ENCODE data around the gene ENTPD6. TPM values are rescaled to one million over a fixed set of nuclear protein-coding genes. Genes with fewer than 3 reads are reported as not detected.

The ENTPD6 gene
- polyA plus RNA-seq, 6 donors from 2014 or later = 21.1 to 32.5 (median 24.4) TPM

DNA sequence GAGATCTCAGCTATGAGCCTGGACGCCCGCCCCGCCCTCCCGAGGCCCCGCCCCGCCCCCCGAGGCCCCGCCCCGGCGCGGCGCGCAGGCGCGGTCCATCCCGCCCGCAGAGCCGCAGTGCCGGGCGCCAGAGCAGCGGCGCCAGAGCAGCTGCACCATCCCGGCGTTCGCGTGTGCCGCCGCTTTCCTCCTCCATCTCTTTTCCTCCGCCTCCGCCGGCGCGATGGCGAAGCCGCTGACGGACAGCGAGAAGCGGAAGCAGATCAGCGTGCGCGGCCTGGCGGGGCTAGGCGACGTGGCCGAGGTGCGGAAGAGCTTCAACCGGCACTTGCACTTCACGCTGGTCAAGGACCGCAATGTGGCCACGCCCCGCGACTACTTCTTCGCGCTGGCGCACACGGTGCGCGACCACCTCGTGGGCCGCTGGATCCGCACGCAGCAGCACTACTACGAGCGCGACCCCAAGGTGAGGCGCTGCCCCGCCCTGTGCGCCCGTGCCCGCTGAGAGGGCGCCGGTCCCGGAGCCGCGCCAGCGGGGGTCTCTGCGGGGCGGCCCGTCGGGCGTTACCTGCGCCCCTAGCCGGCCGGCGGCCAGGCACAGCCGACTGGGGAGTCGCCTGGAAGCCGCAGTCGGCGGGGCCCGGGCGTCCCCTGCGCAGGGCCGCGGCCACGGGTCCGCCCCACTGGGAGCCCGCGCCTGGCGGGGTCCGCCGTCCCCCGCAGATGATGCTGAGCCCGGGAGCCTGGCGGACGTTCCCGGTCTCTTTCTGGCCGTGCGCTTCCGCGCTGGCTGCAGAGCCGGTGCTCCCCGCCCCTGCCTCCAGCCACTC lies 52.7 kb downstream of the ENTPD6 start, which contains the start of gene PYGB:
PYGB (plus strand) TSS at position 130 of the 830 bp plus-strand sequence; CDS start at position 224, 94 bp downstream.
- Mint-ChIP-seq H3K36me3 (peaks cover 0 to 7% of the 10 kb centered on the region in 2 donors), H3K27ac (peak within 1 kb of the TSS; percentile 56 to 93 (median 82)), H3K4me3 (peak within 1 kb of the TSS; percentile 89 to 98 (median 92)), H3K4me1 (peaks cover 16 to 36% (median 25%) of the 10 kb centered on the region in 3 donors), H3K27me3 (peaks cover 6 to 14% (median 9%) of the 10 kb centered on the region in 3 donors), H3K9me3 (peaks cover 0 to 4% (median 0%) of the 10 kb centered on the region in 7 donors)
- ATAC-seq (ENCODE audit: low read depth in 2 of 2) (peak; percentile 68 to 80), DNase-seq (peak; percentile 66)

DNA sequence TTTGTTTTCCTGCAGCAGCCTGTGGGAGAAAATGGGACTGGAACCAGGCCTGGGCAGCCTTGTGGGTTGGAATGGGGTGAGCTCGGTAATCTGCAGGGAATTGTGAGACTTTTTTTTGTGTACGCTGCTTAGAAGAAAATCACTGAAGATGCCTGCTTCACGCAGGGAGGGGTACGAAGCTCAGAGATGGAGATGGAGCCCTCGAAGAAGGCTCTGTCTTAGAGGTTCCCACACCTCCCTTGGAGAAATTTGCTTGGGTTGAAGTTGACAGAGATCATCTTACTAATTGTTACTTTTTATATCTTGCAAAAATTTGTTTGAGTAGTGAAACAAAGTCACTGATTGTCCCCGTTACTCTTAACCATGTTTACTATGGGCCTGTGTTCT lies 53.3 kb downstream of the ENTPD6 start:
- peaks cover 0 to 7% of the 10 kb centered on the region in 2 donors for H3K36me3 Mint-ChIP-seq
- peaks cover under 1 to 9% (median 8%) of the 10 kb centered on the region in 3 donors for H3K27me3 Mint-ChIP-seq
- peaks cover 16 to 36% (median 25%) of the 10 kb centered on the region in 3 donors for H3K4me1 Mint-ChIP-seq
- DNase-seq = no peak
- H3K27ac Mint-ChIP-seq = peak overlapping the region in 3 of 6 donors; percentile 71 to 90 (median 81)
- peak overlapping the region; percentile 89 to 95 (median 90) for H3K4me3 Mint-ChIP-seq
- ATAC-seq (ENCODE audit: low read depth in 2 of 2) = no peak
- no peaks in the 10 kb centered on the region for H3K9me3 Mint-ChIP-seq

DNA sequence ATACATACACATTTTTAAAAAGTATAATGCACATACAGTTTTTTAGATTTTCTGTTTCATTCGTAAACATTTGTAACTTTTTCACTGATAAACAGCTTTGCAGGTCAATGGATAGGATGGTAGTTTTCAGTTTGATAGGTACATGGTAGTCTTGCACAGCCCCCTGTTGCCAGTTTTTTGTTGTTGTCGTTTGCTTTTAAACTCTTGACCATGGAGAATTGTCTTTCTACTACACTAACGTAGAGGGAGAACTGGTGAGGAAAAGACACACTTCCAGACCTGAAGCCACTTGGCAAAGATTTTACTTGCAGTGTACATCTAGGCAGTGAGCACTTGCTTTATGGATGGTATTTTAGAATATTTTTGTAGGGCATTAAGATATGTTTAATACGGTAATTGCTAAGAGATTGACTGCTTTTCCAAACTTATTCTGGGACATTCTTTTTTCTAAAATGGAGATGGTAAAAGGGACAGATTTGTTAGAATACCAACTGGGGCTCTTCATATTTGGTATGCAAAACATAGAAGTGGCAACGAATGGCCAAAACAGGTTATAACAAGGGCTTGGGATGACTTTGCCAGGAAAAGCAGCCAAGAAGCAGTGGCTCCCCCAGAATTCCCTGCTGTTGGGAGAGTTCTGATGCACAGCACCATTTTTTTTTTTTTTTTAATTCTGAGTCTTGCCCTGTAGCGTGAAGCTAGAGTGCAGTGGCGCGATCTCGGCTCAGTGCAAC lies 53.9 kb downstream of the ENTPD6 start:
- peaks cover 0 to 7% of the 10 kb centered on the region in 2 donors for H3K36me3 Mint-ChIP-seq
- H3K27me3 Mint-ChIP-seq = peaks cover 0 to 9% (median 7%) of the 10 kb centered on the region in 3 donors
- no peaks in the 10 kb centered on the region for H3K9me3 Mint-ChIP-seq
- ATAC-seq (ENCODE audit: low read depth in 2 of 2) = no peak
- DNase-seq = no peak
- H3K4me1 Mint-ChIP-seq = peaks cover 17 to 36% (median 25%) of the 10 kb centered on the region in 3 donors
- H3K27ac Mint-ChIP-seq = no peak overlapping the region
- H3K4me3 Mint-ChIP-seq = peak overlapping the region; percentile 89 to 95 (median 90)

DNA sequence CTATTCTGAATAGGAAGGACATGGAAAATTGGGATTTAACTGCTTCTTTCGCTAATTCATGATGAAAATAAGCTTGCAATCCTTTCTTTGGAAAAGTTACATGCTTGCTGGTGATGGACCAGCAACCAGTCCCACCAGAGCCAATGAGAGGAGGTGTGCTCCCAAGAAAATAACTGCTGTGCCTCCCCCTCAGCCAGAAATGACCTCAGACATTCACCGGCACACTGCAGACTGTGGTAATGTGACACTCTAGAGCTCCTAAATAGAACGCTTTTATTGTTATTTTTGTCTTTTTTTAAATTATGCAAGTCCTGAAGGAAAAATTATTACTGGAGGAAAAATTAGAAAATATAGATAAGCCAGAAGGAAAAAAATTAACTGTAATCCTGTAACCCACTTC lies 55.0 kb downstream of the ENTPD6 start:
- no peak for ATAC-seq (ENCODE audit: low read depth in 2 of 2)
- Mint-ChIP-seq H3K27me3 (peaks cover 0 to 7% (median 3%) of the 10 kb centered on the region in 3 donors), H3K27ac (no peak overlapping the region), H3K9me3 (no peaks in the 10 kb centered on the region), H3K4me3 (peak overlapping the region in 1 of 8 donors; percentile 89), H3K4me1 (peaks cover 20 to 36% (median 25%) of the 10 kb centered on the region in 3 donors), H3K36me3 (peaks cover 0 to 7% of the 10 kb centered on the region in 2 donors)
- DNase-seq = no peak

DNA sequence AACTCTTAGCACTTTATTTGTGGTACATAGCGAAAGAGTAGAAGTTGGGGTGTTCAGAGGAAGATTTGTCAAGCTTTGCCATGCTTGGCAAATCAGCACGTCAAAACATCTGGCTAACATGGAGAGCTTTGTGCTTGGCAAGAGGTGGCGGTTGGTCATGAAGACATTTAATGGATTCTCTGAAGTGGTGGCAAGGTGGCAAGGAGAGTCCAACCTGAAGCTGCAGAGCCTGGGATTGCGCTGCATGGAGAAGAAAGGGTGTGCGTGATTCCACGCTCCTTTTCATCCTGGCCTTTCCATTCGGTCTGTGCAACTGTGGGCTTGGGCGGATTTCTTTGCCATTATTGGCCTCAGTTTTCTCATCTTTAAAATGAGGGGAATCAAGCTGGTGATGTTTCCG lies 55.5 kb downstream of the ENTPD6 start:
- H3K36me3 Mint-ChIP-seq = peaks cover 0 to 7% of the 10 kb centered on the region in 2 donors
- DNase-seq (no peak), ATAC-seq (ENCODE audit: low read depth in 2 of 2) (no peak)
- H3K27me3 Mint-ChIP-seq = peaks cover 0 to 7% (median 0%) of the 10 kb centered on the region in 3 donors
- H3K27ac Mint-ChIP-seq = no peak overlapping the region
- no peaks in the 10 kb centered on the region for H3K9me3 Mint-ChIP-seq
- H3K4me3 Mint-ChIP-seq = peak overlapping the region in 1 of 8 donors; percentile 57
- peaks cover 20 to 36% (median 25%) of the 10 kb centered on the region in 3 donors for H3K4me1 Mint-ChIP-seq

DNA sequence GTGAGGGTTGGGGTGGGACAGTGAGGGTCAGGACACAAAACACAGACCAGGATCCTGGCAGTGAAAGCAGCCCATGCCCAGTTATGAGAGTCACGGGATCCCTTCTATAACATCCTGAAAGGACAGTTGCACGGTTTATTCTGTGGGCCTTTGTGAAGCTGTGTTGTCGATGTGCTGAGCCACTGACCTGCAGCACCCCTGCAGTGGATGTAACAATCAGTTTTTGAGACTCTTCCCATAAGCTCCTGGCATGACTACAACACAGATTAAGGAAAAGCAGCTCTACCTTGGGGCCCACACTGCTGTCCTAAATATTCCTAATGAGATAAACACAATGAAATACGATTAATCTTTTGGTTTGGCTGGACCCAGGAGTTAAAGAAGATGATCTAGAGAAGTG lies 56.0 kb downstream of the ENTPD6 start:
- Mint-ChIP-seq H3K36me3 (peaks cover 0 to 7% of the 10 kb centered on the region in 2 donors), H3K27ac (no peak overlapping the region), H3K9me3 (no peaks in the 10 kb centered on the region), H3K4me1 (peaks cover 17 to 32% (median 20%) of the 10 kb centered on the region in 3 donors), H3K4me3 (peak overlapping the region in 1 of 8 donors; percentile 57), H3K27me3 (peaks cover 0 to 3% (median 0%) of the 10 kb centered on the region in 3 donors)
- DNase-seq (no peak), ATAC-seq (ENCODE audit: low read depth in 2 of 2) (no peak)

DNA sequence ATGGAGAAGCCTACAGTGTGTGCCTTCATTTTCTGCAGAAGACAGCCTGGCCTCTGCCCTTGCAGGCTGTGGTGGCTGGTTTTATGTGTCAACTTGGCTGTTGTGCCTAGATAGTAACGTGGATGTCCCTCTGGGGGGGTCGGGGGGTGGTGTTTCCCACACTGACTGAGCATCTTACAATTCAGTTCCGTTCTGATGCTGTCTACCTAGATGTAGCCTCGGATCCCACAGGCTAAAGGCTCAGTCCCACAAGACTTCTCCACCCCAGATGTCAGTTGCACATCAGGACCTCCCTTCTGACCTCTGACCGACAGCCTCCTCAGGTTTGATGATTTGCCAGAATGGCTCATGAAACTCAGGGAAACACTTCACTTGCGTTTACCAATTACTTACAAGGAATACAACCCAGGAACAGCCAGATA lies 56.7 kb downstream of the ENTPD6 start:
- DNase-seq (no peak), ATAC-seq (ENCODE audit: low read depth in 2 of 2) (no peak)
- Mint-ChIP-seq H3K27me3 (no peaks in the 10 kb centered on the region), H3K4me1 (peaks cover 11 to 25% (median 13%) of the 10 kb centered on the region in 3 donors), H3K4me3 (peak overlapping the region in 1 of 8 donors; percentile 57), H3K9me3 (no peaks in the 10 kb centered on the region), H3K27ac (no peak overlapping the region), H3K36me3 (peaks cover 0 to 7% of the 10 kb centered on the region in 2 donors)

DNA sequence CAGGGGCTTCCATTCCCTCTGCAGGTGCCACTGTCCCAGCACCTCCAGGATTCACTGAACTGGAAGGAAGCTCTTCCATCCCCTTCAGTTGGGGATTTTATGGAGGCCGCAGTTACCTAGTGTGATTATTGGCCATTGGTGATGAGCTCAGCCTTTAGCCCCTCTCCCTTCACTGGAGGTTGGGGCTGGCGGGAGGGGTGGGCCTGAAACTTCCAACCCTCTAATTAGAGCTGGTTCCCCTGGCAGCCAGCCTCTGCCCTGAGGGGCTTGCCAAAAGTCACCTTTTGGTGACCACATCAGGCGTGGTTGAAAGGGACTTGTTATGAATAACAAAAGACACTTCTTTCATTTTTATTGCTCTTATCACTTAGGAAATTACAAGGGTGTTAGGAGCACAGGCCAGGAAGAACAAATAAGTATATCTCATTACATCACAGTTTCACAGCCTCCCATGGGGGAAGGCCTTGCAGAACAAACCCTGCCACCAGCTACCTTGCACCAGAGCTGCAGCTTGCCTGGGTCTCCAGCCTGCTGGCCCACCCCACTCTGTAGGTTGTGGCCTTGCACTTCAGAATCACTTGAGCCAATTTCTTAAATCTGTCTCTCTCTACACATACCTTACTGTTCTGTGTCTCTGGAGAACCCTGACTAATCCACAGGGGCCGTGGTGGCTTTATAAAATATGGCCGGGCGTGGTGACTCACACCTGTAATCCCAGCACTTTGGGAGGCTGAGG lies 57.3 kb downstream of the ENTPD6 start:
- no peak overlapping the region for H3K27ac Mint-ChIP-seq
- H3K4me3 Mint-ChIP-seq = peak overlapping the region in 2 of 8 donors; percentile 15 to 57
- DNase-seq = no peak
- no peaks in the 10 kb centered on the region for H3K9me3 Mint-ChIP-seq
- H3K27me3 Mint-ChIP-seq = no peaks in the 10 kb centered on the region
- peaks cover 11 to 23% (median 12%) of the 10 kb centered on the region in 3 donors for H3K4me1 Mint-ChIP-seq
- peaks cover 0 to 7% of the 10 kb centered on the region in 2 donors for H3K36me3 Mint-ChIP-seq
- ATAC-seq (ENCODE audit: low read depth in 2 of 2) = no peak

DNA sequence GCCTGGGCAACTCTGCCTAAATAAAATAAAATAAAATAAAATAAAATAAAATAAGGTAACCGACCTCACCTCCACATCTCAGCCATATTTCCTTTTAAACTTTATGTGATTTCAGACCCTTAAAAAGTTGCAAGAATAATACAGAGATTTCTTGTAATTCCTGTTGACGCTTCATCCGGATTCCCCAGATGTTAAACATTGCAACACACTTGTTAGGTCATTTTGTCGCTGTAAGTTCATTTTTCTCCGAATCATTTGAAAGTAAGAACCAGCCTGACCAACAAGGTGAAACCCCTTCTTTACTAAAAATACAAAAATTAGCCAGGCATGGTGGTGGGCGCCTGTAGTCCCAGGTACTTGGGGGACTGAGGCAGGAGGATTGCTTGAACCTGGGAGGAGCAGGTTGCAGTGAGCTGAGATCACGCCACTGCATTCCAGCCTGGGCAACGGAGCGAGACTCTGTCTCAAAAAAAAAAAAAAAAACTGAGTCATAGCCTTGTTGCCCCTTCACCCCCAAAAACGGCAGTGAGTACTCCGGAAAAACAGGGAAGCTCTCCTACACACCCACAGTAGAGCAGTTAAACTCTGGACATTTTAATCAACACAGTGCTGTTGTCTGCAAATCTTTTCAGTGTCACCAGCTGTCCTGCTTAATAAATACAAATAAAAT lies 58.2 kb downstream of the ENTPD6 start:
- no peak for ATAC-seq (ENCODE audit: low read depth in 2 of 2)
- Mint-ChIP-seq H3K27ac (no peak overlapping the region), H3K27me3 (no peaks in the 10 kb centered on the region), H3K4me3 (peak overlapping the region in 2 of 8 donors; percentile 3 to 33), H3K36me3 (peaks cover 0 to 7% of the 10 kb centered on the region in 2 donors), H3K9me3 (no peaks in the 10 kb centered on the region), H3K4me1 (peaks cover 9 to 21% (median 9%) of the 10 kb centered on the region in 3 donors)
- no peak for DNase-seq

DNA sequence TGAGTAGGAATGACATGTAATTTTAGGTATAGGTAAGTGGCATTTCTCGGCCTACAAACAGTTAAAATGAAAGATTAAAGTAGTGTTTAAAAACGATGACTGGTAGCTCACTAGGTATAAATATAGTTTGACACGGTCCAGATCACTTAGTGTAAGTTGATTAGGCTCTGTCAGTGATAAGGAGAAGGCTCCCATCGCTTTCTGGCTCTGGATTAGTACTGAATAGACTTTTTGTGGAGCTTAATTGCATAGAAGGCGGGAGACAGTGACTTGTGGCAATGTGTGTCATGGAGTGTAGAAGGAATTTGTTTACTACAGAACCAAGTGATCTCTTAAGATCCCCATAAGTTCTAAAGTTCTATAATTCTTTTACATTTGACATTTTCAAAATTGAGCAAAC lies 59.1 kb downstream of the ENTPD6 start:
- Mint-ChIP-seq H3K9me3 (no peaks in the 10 kb centered on the region), H3K4me1 (peaks cover 1 to 20% (median 3%) of the 10 kb centered on the region in 3 donors), H3K27me3 (no peaks in the 10 kb centered on the region), H3K27ac (no peak overlapping the region), H3K4me3 (no peak overlapping the region), H3K36me3 (peaks cover 0 to 8% of the 10 kb centered on the region in 2 donors)
- ATAC-seq (ENCODE audit: low read depth in 2 of 2) = no peak
- DNase-seq = no peak

DNA sequence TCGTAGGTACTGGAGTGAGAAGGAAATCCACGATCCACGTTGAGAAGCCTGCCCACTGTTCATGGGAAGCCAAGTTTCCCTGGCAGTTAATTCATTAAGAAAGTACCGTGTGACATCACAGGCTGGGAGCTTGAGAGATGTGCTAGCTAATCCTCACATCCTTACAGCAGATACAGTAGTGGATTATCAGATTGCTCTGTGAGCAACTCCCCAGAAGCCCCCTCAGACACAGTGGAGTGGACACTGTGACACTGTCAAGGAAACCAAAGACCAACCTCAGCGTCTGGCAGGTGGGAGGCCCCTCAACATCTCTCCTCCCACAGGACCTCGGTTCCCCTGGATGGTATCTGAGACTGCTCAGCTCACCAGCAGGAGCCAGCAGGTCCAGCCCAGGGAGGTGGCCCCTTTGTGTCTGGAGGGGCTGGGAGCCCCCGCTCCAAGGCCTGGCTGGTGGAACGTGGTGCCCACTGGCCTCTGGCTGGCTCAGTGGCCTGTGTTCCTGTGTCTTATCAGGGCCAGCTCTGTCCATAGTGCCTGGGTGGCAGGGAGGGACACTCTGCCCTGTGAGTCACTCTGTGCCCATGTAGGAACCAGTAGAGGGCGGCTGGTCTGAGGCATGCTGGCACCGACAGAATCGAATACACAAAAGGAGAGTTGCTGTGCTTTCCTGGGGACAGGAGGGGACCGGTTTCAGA lies 59.6 kb downstream of the ENTPD6 start:
- H3K4me3 Mint-ChIP-seq = no peak overlapping the region
- ATAC-seq (ENCODE audit: low read depth in 2 of 2) (no peak), DNase-seq (no peak)
- H3K27me3 Mint-ChIP-seq = no peaks in the 10 kb centered on the region
- H3K9me3 Mint-ChIP-seq = no peaks in the 10 kb centered on the region
- peaks cover 0 to 14% of the 10 kb centered on the region in 2 donors for H3K36me3 Mint-ChIP-seq
- peaks cover 0 to 19% (median 3%) of the 10 kb centered on the region in 3 donors for H3K4me1 Mint-ChIP-seq
- H3K27ac Mint-ChIP-seq = no peak overlapping the region
